Esophagus squamous epithelium (tissue), 5 donors: Measurements from ENCODE around the gene C1QTNF7. TPM values are rescaled to one million over a fixed set of nuclear protein-coding genes. Genes with fewer than 3 reads are reported as not detected.

Source experiments
- DNase-seq: peaks from one replicate; lab custom pipeline; 2025; lab: John Stamatoyannopoulos, UW
- H3K27ac ChIP-seq, 4 donors: fragments of 200-600 bp; sonication (generic); one replicate each; pipeline ENCODE4 v1.5.1; 2016 to 2019; ENCODE audit warnings: mild to moderate bottlenecking in 1 of 4
- H3K27me3 ChIP-seq, 4 donors: fragments of 200-600 bp; sonication (generic); 1 replicate in 3 of 4; 2 replicates in 1 of 4; pipeline versions ENCODE4 v1.5.1 to v1.6.0; 2017 to 2021; ENCODE audit warnings: antibody characterized with exemption in 1 of 4
- H3K36me3 ChIP-seq, 3 donors: fragments of 200-600 bp; sonication (generic); one replicate each; pipeline ENCODE4 v1.5.1; 2016 to 2019
- H3K4me1 ChIP-seq, 3 donors: fragments of 200-600 bp; sonication (generic); one replicate each; pipeline ENCODE4 v1.5.1; 2017 to 2019
- H3K4me3 ChIP-seq, 4 donors: fragments of 200-600 bp; sonication (generic); 1 replicate in 3 of 4; 2 replicates in 1 of 4; pipeline ENCODE4 v1.5.1; 2016 to 2019; ENCODE audit warnings: mild to moderate bottlenecking in 2 of 4, moderate library complexity in 1 of 4
- H3K9me3 ChIP-seq, 3 donors: fragments of 200-600 bp; sonication (generic); one replicate each; pipeline ENCODE4 v1.5.1; 2016 to 2019
- CTCF ChIP-seq, 6 experiments: fragments of 450-650 bp in 4 of 6; fragments of 200-600 bp in 2 of 6; sonication (generic) in 2 of 6; IDR thresholded peaks; one replicate each; pipeline ENCODE4 v1.5.1; 2016 to 2019; ENCODE audit warnings: antibody characterized with exemption in 6 of 6, mild to moderate bottlenecking in 4 of 6, moderate library complexity in 4 of 6
- POLR2A ChIP-seq, 4 donors: fragments of 450-650 bp; IDR thresholded peaks; one replicate each; pipeline ENCODE4 v1.6.1; 2017; ENCODE audit warnings: antibody characterized with exemption in 4 of 4, mild to moderate bottlenecking in 4 of 4, moderate library complexity in 3 of 4
- WGBS, 2 donors: methylation state at CpG; one replicate each; pipeline ENCODE4 v1.1.5; 2018; 5-methylcytosine and 5-hydroxymethylcytosine counted together
- intact Hi-C: fragments of 100-400 bp; cut with DNase I; formaldehyde crosslinking; loops from one replicate; pipeline ENCODE4 v1.15.0; 2022
- total RNA-seq, 4 donors: library from RNA; depleted of rRNA; stranded (reverse); fragments of >200 nt; gene quantifications; one replicate each; pipeline ENCODE4 v1.1.0, GENCODE V29; 2016
- donor health status: DM: yes; HTN: yes; CAD: no.

C1QTNF7 gene
- total RNA-seq, 4 donors from 2014 or later, result 0.11 to 12.2 (median 1.5) TPM

GRCh38 chr4:15395311-15395710 lies 32.5 kb upstream of the C1QTNF7 start:
- Histone ChIP-seq H3K36me3 (no peaks in the 10 kb centered on the region), H3K27ac (no peak overlapping the region), H3K27me3 (peaks cover 0 to 37% (median 0%) of the 10 kb centered on the region in 4 donors), H3K4me1 (peaks cover 0 to 31% (median 25%) of the 10 kb centered on the region in 3 donors), H3K4me3 (no peak overlapping the region), H3K9me3 (no peaks in the 10 kb centered on the region)
- TF ChIP-seq CTCF (IDR thresholded peaks at IDR 0.05) (no peak), POLR2A (IDR thresholded peaks at IDR 0.05) (no peak)
- 80 to 85% methylated on average over 4 of the region's 4 CpGs for WGBS, 2 donors
- DNase-seq, result no peak
- intact Hi-C loops, result loop anchor here (10.0 kb wide), 1 partner anchor 161 kb away; no protein-coding TSS in a partner anchor

- Histone ChIP-seq H3K4me1 (peaks cover 9 to 41% (median 35%) of the 10 kb centered on the region in 3 donors), H3K27me3 (peaks cover 0 to 27% (median 0%) of the 10 kb centered on the region in 4 donors), H3K27ac (no peak overlapping the region), H3K36me3 (no peaks in the 10 kb centered on the region), H3K9me3 (no peaks in the 10 kb centered on the region), H3K4me3 (no peak overlapping the region)
- no peak for DNase-seq
- TF ChIP-seq CTCF (IDR thresholded peaks at IDR 0.05) (peak in 5 of 6 experiments; percentile 42 to 63 (median 50)), POLR2A (IDR thresholded peaks at IDR 0.05) (no peak)
- WGBS, 2 donors, result 61% methylated on average over 4 of the region's 4 CpGs
- intact Hi-C loops, result loop anchor here (10.0 kb wide), 1 partner anchor 161 kb away; no protein-coding TSS in a partner anchor
Measured at GRCh38 chr4:15396157-15396800, 31.6 kb upstream of the C1QTNF7 start.

- peak overlapping the region; percentile 65 to 76 (median 70) for H3K27ac ChIP-seq
- no peak for TF ChIP-seq POLR2A (IDR thresholded peaks at IDR 0.05)
- no peak for TF ChIP-seq CTCF (IDR thresholded peaks at IDR 0.05)
- no peaks in the 10 kb centered on the region for H3K9me3 ChIP-seq
- DNase-seq, result no peak
- peaks cover 9 to 53% (median 45%) of the 10 kb centered on the region in 3 donors for H3K4me1 ChIP-seq
- intact Hi-C loops, result loop anchor here (10.0 kb wide), 1 partner anchor 163 kb away; no protein-coding TSS in a partner anchor
- no peaks in the 10 kb centered on the region for H3K36me3 ChIP-seq
- 28 to 29% methylated on average over 3 of the region's 3 CpGs for WGBS, 2 donors
- no peak overlapping the region for H3K4me3 ChIP-seq
- H3K27me3 ChIP-seq, result peaks cover 0 to 12% (median 0%) of the 10 kb centered on the region in 4 donors
Measured at GRCh38 chr4:15398001-15398400, 29.8 kb upstream of the C1QTNF7 start.

GRCh38 chr4:15398732-15399131 lies 29.1 kb upstream of the C1QTNF7 start:
- intact Hi-C loops, result loop anchor here (10.0 kb wide), 1 partner anchor 164 kb away; no protein-coding TSS in a partner anchor
- no peaks in the 10 kb centered on the region for H3K36me3 ChIP-seq

More at GRCh38 chr4:15398732-15399131, 29.1 kb upstream of the C1QTNF7 start:
- Histone ChIP-seq H3K4me1 (peaks cover 9 to 58% (median 45%) of the 10 kb centered on the region in 3 donors), H3K9me3 (no peaks in the 10 kb centered on the region), H3K27ac (peak overlapping the region; percentile 65 to 76 (median 70)), H3K4me3 (no peak overlapping the region), H3K27me3 (peaks cover 0 to 12% (median 0%) of the 10 kb centered on the region in 4 donors)
- DNase-seq, result no peak
- TF ChIP-seq CTCF (IDR thresholded peaks at IDR 0.05), result no peak
- no peak for TF ChIP-seq POLR2A (IDR thresholded peaks at IDR 0.05)
- 41 to 43% methylated on average over 4 of the region's 4 CpGs for WGBS, 2 donors
